Stimulated activated naive B cell treated with anti-CD40 and anti-IgM and Interleukin-4, amounts not matched to agents 10 μg/mL and 1 μg/mL and 100 μg/mL, for 72 hours (primary cell): Measurements from ENCODE around the gene WDR48.

Source experiments
- ATAC-seq, 2 donors: fragments of 150-1000 bp; cut with Tn5 transposase; replicated peaks; 2 replicates each; pipeline ENCODE4 v1.10.0; 2021; ENCODE audit warnings: moderate library complexity in 1 of 2
- DNase-seq: peaks from one replicate; pipeline ENCODE4 v3.0.0; 2021
- H3K27ac Mint-ChIP-seq: one replicate; pipeline ENCODE4 v1.8.0; 2022; ENCODE audit warnings: mild to moderate bottlenecking, mixed read lengths
- H3K27me3 Mint-ChIP-seq, 2 donors: one replicate each; pipeline ENCODE4 v1.8.0; 2022; ENCODE audit warnings: mixed read lengths in 2 of 2
- H3K36me3 Mint-ChIP-seq, 2 donors: one replicate each; pipeline ENCODE4 v1.8.0; 2022; ENCODE audit warnings: mixed read lengths in 2 of 2, mild to moderate bottlenecking in 1 of 2
- H3K4me1 Mint-ChIP-seq, 2 donors: one replicate each; pipeline ENCODE4 v1.8.0; 2022; ENCODE audit warnings: mixed read lengths in 2 of 2, mild to moderate bottlenecking in 1 of 2
- H3K4me3 Mint-ChIP-seq, 2 donors: one replicate each; pipeline ENCODE4 v1.8.0; 2022; ENCODE audit warnings: mild to moderate bottlenecking in 2 of 2, mixed read lengths in 2 of 2, moderate library complexity in 1 of 2
- H3K9me3 Mint-ChIP-seq, 2 donors: one replicate each; pipeline ENCODE4 v1.8.0; 2022; ENCODE audit warnings: mixed read lengths in 2 of 2, mild to moderate bottlenecking in 1 of 2

The WDR48 gene

DNA sequence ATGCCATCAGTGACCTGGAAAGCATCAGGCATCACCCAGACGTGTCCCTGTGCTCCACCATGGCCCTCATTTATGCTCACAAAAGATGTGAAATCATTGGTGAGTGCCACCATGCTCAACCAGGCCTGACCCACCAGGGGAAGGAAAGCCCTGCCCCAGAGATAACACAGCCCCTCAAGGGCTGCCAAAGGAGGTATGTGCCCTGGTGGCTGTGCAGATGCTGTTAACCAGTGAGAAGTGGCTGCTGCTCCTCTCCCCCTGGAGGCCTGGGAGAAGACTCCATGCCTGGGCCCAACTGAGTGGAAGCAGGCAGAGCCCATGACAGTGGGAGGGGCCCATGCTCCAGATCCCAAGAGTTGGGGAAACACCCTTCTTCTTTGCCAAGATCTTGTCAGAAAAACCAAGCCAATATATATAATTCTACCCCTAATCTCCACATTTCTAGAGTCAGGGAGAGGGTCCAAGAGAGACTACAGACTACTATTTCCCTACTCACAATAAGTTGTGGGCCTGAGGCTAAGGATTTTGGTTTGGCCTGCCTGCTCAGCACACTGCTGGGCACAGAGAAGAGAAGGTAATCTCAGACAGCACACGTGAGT, 58.3 kb downstream of the WDR48 start:
- Mint-ChIP-seq H3K27ac (peak overlapping the region; percentile 10), H3K4me1 (peaks cover 34 to 38% of the 10 kb centered on the region in 2 donors), H3K9me3 (no peaks in the 10 kb centered on the region), H3K27me3 (no peaks in the 10 kb centered on the region), H3K4me3 (no peak overlapping the region), H3K36me3 (peaks cover 0 to 1% of the 10 kb centered on the region in 2 donors)
- DNase-seq (no peak), ATAC-seq (no peak)

DNA sequence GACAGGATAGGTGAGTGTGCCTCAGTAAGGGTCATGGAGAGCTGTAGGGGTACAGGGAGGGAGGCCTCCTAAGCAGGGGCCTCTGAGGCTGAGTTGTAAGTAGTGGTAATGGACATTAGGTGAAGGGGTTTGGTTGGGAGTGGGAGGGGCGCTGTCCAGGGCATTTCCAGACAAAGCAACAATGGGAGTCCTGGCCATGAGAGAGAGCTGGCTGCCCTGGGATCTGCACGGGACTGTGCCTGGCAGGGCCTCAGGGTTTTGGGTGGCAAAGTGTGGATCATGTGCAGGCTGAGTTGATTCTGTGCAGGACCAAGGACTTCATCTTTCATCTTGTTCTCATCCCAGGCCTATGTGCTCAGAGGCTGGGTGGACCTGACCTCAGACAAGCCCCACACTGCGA, 60.3 kb downstream of the WDR48 start:
- Mint-ChIP-seq H3K27ac (no peak overlapping the region), H3K36me3 (peaks cover 0 to 3% of the 10 kb centered on the region in 2 donors), H3K27me3 (no peaks in the 10 kb centered on the region), H3K4me1 (peaks cover 17 to 20% of the 10 kb centered on the region in 2 donors), H3K4me3 (no peak overlapping the region), H3K9me3 (no peaks in the 10 kb centered on the region)
- DNase-seq (no peak), ATAC-seq (no peak)

DNA sequence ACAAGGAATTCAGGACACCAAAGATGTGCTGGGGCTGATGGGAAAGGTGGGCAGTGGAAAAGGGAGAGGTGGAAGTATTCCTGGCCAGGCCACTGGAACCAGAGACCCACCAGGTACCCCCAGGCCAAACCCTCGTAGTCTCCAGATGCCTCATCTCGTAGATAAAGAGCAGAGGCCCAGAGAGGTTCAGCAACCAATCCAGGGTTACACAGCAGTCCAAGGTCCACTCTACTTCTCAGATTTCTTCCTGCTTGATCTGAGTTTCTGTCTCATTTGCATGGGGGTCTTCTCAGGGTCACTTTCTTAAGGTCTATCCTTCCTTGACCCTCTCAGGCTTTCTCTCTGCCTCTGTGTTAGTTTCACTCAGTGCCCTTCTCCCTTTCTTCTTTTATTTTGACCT, 60.7 kb downstream of the WDR48 start:
- Mint-ChIP-seq H3K9me3 (no peaks in the 10 kb centered on the region), H3K4me1 (peaks cover 17 to 21% of the 10 kb centered on the region in 2 donors), H3K36me3 (peaks cover 0 to 3% of the 10 kb centered on the region in 2 donors), H3K4me3 (no peak overlapping the region), H3K27me3 (no peaks in the 10 kb centered on the region), H3K27ac (peak overlapping the region; percentile 21)
- ATAC-seq: no peak
- DNase-seq: no peak

DNA sequence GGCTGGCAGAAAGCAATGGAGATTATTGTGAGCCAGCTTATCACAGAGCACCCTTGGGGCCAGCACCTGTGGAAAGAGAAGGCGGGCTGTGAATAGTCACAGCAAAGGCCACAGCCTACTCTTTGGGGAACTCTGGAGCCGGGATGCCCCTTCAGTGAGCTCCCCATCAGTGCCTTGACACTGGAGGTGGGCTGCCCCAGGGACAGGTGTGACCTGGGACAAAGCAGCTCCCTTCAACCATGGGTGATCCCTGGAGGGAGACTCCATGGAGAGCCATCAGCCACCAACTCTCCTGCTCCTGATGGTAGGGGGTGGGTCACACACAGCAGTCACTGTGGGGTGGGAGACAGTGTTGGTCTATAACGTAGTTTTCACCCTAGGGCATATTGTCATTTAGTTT, 61.5 kb downstream of the WDR48 start:
- ATAC-seq: no peak
- peaks cover 0 to 5% of the 10 kb centered on the region in 2 donors for H3K36me3 Mint-ChIP-seq
- no peaks in the 10 kb centered on the region for H3K27me3 Mint-ChIP-seq
- H3K4me3 Mint-ChIP-seq: no peak overlapping the region
- DNase-seq: no peak
- no peak overlapping the region for H3K27ac Mint-ChIP-seq
- H3K9me3 Mint-ChIP-seq: no peaks in the 10 kb centered on the region
- H3K4me1 Mint-ChIP-seq: peaks cover 15 to 21% of the 10 kb centered on the region in 2 donors

DNA sequence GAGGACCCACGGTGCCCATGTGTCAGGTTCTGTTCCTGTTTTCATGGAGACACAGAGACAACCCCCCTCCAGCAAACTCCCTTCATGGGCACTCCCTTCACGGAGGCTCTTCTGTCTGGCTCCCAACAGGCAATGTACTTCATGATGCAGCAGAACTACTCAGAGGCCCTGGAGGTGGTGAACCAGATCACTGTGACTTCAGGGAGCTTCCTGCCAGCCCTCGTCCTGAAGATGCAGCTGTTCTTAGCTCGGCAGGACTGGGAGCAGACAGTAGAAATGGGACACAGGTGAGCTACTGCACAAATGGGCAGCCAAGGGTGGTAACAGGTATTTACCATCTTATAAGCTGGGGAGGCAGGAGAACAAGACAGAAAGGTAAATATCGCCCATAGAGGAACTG, 62.6 kb downstream of the WDR48 start:
- peaks cover 7 to 17% of the 10 kb centered on the region in 2 donors for H3K4me1 Mint-ChIP-seq
- no peaks in the 10 kb centered on the region for H3K27me3 Mint-ChIP-seq

DNA sequence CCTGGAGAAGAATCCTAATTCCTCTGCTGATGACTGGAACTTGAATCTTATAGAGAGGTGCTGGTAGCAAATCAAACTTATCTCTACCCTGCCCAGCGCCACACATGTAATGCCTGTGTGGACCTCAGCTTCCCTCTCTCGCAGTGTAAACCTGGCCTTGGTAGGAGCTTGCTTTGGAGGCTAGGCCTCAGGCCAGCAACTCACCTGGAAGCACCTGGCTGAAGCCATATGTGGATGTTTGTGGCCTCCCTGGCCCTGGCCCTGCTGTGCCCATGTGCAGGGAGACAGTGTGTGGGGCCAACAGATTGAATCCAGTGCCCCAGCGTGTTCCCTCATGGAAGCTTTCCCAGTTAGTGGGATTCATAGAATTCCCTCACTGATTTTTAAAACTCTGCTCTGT, 64.1 kb downstream of the WDR48 start:
- H3K36me3 Mint-ChIP-seq: peaks cover 2 to 9% of the 10 kb centered on the region in 2 donors
- H3K4me1 Mint-ChIP-seq: peaks cover 10 to 20% of the 10 kb centered on the region in 2 donors
- H3K4me3 Mint-ChIP-seq: no peak overlapping the region
- H3K27ac Mint-ChIP-seq: no peak overlapping the region
- no peaks in the 10 kb centered on the region for H3K27me3 Mint-ChIP-seq
- ATAC-seq (no peak), DNase-seq (no peak)
- no peaks in the 10 kb centered on the region for H3K9me3 Mint-ChIP-seq

More for the DNA sequence above, 62.6 kb downstream of the WDR48 start:
- ATAC-seq (no peak), DNase-seq (no peak)
- H3K9me3 Mint-ChIP-seq: no peaks in the 10 kb centered on the region
- H3K27ac Mint-ChIP-seq: peak overlapping the region; percentile 10
- H3K4me3 Mint-ChIP-seq: no peak overlapping the region
- H3K36me3 Mint-ChIP-seq: peaks cover 2 to 9% of the 10 kb centered on the region in 2 donors

DNA sequence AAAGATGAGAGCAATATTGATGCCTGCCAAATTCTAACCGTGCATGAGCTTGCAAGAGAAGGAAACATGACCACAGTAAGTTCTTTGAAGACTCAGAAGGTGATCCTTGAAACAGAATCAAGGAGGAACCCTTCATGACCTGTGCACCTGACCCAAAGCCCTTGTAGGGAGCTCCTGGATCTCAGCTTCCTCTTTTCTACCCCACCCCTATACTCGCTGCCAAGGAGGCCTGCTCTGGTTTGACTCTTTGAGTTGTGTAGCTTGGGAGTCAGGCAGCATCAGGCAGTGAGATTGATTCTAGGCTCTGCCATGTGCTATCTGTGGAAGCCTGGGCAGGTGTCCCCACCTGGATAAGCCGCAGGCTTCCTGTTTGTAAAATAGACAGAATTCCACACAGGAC, 66.3 kb downstream of the WDR48 start:
- ATAC-seq (peak; percentile 73 to 79), DNase-seq (no peak)
- Mint-ChIP-seq H3K4me3 (no peak overlapping the region), H3K27ac (peak overlapping the region; percentile 59), H3K9me3 (no peaks in the 10 kb centered on the region), H3K36me3 (peaks cover 2 to 9% of the 10 kb centered on the region in 2 donors), H3K27me3 (no peaks in the 10 kb centered on the region), H3K4me1 (peaks cover 31 to 42% of the 10 kb centered on the region in 2 donors)

DNA sequence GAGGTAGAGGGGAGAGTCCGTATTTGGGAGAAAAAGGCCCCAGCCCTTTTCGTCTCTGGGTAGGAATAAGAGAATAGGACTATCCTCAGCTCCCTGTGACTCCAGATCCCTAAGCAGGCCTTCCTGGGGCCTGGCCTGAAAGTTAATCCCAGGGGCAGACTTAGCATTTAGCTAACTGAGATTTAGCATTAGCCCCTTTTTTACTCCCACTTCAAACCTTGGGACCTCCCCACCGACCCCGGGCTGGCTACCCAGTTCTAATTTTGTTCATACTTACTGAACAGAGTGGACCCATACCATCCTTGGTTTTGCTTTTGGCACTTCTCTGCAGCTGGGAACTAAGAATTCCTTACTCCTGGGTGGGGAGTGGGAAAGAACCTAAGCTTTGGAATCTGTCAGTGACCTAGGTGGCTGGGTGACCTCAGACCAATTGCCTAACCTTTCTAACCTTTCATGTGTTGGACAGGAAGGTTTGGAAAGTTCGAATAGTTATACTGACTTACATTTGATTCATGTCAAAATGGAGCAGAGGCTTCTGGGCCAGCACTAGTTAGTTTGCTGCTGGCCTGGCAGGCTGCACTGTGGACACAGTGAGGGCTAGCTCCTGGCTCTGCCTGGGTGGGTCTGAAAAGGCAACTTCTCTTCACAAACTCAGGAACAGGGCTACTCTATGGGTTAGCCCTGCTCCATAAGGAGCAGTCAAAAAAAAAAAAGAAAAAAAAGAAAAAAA, 67.3 kb downstream of the WDR48 start:
- Mint-ChIP-seq H3K36me3 (peaks cover 2 to 9% of the 10 kb centered on the region in 2 donors), H3K27me3 (no peaks in the 10 kb centered on the region), H3K4me1 (peaks cover 31 to 45% of the 10 kb centered on the region in 2 donors), H3K4me3 (peak overlapping the region in 1 of 2 donors; percentile 4), H3K9me3 (no peaks in the 10 kb centered on the region), H3K27ac (no peak overlapping the region)
- DNase-seq: no peak
- no peak for ATAC-seq

DNA sequence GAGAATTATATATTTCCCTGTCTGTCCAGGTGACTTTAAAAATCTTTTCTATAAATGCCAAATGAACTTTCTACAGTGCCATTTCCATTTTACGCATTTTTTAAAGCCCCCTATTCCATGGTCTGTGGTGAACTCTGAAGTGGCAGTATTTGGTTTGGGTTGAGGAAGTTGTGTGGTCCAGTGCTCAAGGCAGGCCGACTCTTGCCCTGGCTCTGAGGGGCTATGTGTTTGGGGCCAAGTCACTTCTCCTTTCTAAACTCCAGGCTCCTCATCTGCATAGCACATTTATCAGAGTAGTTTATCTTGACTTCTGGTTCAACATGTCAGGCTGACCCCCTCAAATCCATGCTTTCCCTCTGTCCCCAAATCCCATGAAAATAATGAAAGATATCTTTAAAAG, 69.8 kb downstream of the WDR48 start:
- peak overlapping the region in 1 of 2 donors; percentile 51 for H3K4me3 Mint-ChIP-seq
- no peaks in the 10 kb centered on the region for H3K9me3 Mint-ChIP-seq
- ATAC-seq (peak; percentile 78 to 84), DNase-seq (no peak)
- peaks cover 3 to 6% of the 10 kb centered on the region in 2 donors for H3K36me3 Mint-ChIP-seq
- H3K27me3 Mint-ChIP-seq: no peaks in the 10 kb centered on the region
- H3K27ac Mint-ChIP-seq: peak overlapping the region; percentile 86
- peaks cover 42 to 65% of the 10 kb centered on the region in 2 donors for H3K4me1 Mint-ChIP-seq

DNA sequence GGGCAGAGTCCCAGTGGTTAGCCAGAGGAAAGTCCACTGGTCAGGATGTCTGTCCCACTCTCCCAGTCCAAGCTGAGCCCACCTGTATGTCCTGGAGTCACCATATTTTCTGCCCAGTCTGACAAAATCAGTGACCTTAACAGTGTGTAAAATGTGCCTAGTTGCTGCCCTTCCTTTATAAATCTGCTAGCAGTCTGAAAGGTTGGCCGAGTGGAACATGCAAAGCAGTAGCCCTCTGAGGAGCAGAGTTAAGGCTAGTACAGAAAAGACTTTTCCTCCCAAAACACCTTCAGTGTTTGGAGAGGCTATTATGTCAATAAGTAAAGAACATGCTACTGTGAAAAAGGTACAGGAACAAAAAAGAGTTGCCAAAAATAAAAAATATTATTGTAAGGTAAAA, 71.0 kb downstream of the WDR48 start:
- ATAC-seq (peak; percentile 44 to 48), DNase-seq (no peak)
- Mint-ChIP-seq H3K4me3 (no peak overlapping the region), H3K4me1 (peaks cover 53 to 73% of the 10 kb centered on the region in 2 donors), H3K27me3 (no peaks in the 10 kb centered on the region), H3K9me3 (no peaks in the 10 kb centered on the region), H3K36me3 (peaks cover 3 to 6% of the 10 kb centered on the region in 2 donors), H3K27ac (peak overlapping the region; percentile 73)

DNA sequence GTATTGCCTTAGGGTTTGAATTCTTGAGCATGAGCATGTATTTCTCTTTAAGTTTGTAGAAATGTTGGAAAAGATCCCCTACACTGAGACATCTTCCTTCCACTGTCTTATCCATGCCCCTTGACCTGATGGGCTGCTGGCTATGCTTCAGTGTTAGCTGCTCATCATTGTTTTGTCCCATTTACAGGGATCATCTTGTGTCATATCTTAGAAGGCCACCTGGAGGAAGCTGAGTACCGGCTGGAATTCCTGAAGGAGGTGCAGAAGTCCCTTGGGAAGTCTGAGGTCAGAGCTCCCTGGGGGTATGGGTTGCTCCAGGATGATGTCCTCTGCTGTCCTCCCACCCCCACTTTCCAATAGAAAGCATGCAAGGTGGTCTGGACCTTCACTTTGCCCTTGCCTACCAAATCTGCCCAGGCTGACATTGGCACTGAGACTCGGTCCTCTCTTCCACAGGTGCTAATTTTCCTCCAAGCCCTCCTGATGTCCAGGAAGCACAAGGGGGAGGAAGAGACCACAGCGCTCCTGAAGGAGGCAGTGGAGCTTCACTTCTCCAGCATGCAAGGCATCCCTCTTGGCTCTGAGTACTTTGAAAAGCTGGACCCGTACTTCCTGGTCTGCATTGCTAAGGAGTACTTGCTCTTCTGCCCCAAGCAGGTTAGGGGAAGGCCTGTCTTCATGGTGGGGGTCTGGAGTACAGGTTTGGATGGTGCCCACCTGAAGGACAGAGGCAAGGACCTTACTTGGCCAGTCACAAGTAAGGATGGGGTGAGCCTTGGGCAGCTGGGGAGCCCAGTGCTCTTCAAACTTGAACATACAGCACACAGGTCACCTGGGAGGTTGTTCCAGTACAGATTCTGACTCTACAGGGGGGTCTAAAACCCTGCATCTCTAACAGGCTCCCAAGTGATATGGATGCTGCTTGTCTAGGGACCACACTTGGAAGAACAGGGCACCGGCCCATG, 73.3 kb downstream of the WDR48 start:
- H3K36me3 Mint-ChIP-seq: peaks cover 4 to 6% of the 10 kb centered on the region in 2 donors
- DNase-seq (no peak), ATAC-seq (no peak)
- H3K27me3 Mint-ChIP-seq: no peaks in the 10 kb centered on the region
- no peak overlapping the region for H3K4me3 Mint-ChIP-seq
- no peak overlapping the region for H3K27ac Mint-ChIP-seq
- no peaks in the 10 kb centered on the region for H3K9me3 Mint-ChIP-seq
- peaks cover 50 to 69% of the 10 kb centered on the region in 2 donors for H3K4me1 Mint-ChIP-seq

DNA sequence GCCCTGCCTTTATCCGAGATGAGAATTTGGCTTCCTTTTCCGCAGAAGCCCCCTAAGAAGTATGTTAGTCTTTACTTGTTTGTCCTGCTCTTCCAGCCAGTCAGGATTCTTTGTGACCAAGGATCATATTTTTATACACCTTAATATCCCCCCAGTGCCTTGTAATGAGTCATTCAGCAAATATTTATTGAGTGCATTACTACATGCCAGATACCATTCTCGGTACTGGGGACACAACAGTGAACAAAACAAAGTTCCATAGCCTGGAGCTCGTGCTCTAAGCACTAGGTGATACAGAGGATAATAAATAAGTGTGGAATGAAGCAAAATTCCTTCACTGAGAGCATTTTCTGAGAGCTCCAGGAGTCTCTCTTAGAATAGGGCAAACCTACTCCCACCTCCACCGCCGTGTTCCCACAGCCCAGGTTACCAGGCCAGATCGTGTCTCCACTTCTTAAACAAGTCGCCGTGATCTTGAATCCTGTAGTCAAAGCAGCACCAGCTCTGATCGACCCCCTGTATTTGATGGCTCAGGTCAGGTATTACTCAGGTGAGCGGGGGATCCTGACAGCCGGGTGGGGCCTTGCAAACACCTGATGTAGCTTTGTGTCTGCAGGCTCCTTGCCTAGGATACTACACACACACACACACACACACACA, 74.2 kb downstream of the WDR48 start:
- H3K9me3 Mint-ChIP-seq: no peaks in the 10 kb centered on the region
- H3K4me1 Mint-ChIP-seq: peaks cover 51 to 64% of the 10 kb centered on the region in 2 donors
- H3K27ac Mint-ChIP-seq: no peak overlapping the region
- H3K27me3 Mint-ChIP-seq: no peaks in the 10 kb centered on the region
- DNase-seq: no peak
- peaks cover 4 to 6% of the 10 kb centered on the region in 2 donors for H3K36me3 Mint-ChIP-seq
- no peak for ATAC-seq
- H3K4me3 Mint-ChIP-seq: no peak overlapping the region

DNA sequence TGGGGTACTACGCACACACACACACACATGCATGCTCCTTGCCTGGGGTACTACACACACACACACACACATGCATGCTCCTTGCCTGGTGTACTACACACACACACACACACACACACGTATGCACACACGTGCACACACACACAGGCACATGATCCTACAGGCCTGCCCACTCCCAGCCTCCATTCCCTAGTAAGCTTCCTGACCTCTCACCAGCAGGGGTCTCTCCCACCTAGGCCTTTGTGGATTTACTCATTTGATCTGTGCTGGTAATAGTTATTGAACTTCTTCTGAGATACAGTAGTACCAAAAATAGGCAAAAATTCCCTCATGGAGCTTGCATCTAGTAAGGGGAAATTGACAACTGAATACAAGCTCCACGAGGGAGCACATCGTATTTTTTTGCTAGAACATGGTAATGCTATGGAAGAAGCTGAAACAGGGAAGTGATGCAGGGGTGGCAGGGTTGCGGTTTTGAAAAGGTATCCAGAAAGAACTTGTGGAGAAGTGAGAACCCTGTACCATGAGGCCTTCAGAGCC, 74.8 kb downstream of the WDR48 start:
- ATAC-seq (peak; percentile 80 to 84), DNase-seq (no peak)
- no peaks in the 10 kb centered on the region for H3K27me3 Mint-ChIP-seq
- peaks cover 4 to 6% of the 10 kb centered on the region in 2 donors for H3K36me3 Mint-ChIP-seq
- no peaks in the 10 kb centered on the region for H3K9me3 Mint-ChIP-seq
- H3K4me1 Mint-ChIP-seq: peaks cover 45 to 58% of the 10 kb centered on the region in 2 donors
- no peak overlapping the region for H3K27ac Mint-ChIP-seq
- peak overlapping the region in 1 of 2 donors; percentile 17 for H3K4me3 Mint-ChIP-seq
